Measurements from ENCODE around the gene PPP2R2B.

Gene PPP2R2B

GRCh38 chr5:146794326-146795029, 84.1 kb downstream of the PPP2R2B start:
- Histone ChIP-seq H3K27me3 (ENCODE audit: insufficient read depth, poor library complexity, severe bottlenecking) (no peaks in the 10 kb centered on the region), H3K27ac (replicated peaks) (no peak overlapping the region), H3K4me3 (replicated peaks; ENCODE audit: insufficient read depth, low read length) (no peak overlapping the region)
- TF ChIP-seq, protein P1, sequence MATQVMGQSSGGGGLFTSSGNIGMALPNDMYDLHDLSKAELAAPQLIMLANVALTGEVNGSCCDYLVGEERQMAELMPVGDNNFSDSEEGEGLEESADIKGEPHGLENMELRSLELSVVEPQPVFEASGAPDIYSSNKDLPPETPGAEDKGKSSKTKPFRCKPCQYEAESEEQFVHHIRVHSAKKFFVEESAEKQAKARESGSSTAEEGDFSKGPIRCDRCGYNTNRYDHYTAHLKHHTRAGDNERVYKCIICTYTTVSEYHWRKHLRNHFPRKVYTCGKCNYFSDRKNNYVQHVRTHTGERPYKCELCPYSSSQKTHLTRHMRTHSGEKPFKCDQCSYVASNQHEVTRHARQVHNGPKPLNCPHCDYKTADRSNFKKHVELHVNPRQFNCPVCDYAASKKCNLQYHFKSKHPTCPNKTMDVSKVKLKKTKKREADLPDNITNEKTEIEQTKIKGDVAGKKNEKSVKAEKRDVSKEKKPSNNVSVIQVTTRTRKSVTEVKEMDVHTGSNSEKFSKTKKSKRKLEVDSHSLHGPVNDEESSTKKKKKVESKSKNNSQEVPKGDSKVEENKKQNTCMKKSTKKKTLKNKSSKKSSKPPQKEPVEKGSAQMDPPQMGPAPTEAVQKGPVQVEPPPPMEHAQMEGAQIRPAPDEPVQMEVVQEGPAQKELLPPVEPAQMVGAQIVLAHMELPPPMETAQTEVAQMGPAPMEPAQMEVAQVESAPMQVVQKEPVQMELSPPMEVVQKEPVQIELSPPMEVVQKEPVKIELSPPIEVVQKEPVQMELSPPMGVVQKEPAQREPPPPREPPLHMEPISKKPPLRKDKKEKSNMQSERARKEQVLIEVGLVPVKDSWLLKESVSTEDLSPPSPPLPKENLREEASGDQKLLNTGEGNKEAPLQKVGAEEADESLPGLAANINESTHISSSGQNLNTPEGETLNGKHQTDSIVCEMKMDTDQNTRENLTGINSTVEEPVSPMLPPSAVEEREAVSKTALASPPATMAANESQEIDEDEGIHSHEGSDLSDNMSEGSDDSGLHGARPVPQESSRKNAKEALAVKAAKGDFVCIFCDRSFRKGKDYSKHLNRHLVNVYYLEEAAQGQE (IDR thresholded peaks at IDR 0.05; ENCODE audit: insufficient replicate concordance, low read depth), result no peak
- TF ChIP-seq POLR2AphosphoS5 (IDR thresholded peaks at IDR 0.05; ENCODE audit: low read depth) (no peak), SPI1 (IDR thresholded peaks at IDR 0.05; ENCODE audit: borderline replicate concordance, low read depth) (peak; percentile 30; the same call in 1 of the 2 replicates), GABPA (IDR thresholded peaks at IDR 0.05; ENCODE audit: low read depth) (no peak)
- TF ChIP-seq, protein P2, sequence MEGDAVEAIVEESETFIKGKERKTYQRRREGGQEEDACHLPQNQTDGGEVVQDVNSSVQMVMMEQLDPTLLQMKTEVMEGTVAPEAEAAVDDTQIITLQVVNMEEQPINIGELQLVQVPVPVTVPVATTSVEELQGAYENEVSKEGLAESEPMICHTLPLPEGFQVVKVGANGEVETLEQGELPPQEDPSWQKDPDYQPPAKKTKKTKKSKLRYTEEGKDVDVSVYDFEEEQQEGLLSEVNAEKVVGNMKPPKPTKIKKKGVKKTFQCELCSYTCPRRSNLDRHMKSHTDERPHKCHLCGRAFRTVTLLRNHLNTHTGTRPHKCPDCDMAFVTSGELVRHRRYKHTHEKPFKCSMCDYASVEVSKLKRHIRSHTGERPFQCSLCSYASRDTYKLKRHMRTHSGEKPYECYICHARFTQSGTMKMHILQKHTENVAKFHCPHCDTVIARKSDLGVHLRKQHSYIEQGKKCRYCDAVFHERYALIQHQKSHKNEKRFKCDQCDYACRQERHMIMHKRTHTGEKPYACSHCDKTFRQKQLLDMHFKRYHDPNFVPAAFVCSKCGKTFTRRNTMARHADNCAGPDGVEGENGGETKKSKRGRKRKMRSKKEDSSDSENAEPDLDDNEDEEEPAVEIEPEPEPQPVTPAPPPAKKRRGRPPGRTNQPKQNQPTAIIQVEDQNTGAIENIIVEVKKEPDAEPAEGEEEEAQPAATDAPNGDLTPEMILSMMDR (IDR thresholded peaks at IDR 0.05; ENCODE audit: insufficient read depth, low read length), result no peak
- no peak for DNase-seq (ENCODE audit: low read depth in 1 of 2, low spot score in 1 of 2)

DNA sequence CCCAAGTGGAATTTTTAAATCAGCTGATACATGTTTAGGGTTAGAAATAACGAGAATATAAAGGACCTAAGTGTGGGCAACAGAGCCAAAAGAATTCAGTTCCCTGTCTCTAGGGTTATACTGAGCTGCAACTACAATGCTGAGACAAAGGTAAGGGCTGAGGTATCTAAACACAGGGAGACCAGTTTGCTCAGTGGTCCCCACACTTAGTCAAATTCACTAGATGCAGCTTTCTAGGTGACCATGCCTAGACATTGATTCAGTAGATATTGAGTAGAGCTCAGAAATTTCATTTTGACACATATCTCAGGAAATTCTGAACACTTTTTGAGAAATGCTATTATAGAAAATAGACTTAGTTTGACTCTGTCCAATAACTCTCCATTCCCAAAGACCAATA, 84.8 kb downstream of the PPP2R2B start:
- H3K27me3 ChIP-seq (ENCODE audit: insufficient read depth, poor library complexity, severe bottlenecking), result no peaks in the 10 kb centered on the region
- no peak for DNase-seq (ENCODE audit: low read depth in 1 of 2, low spot score in 1 of 2)
- H3K27ac ChIP-seq (replicated peaks), result no peak overlapping the region
- TF ChIP-seq, protein P1 (IDR thresholded peaks at IDR 0.05; ENCODE audit: insufficient replicate concordance, low read depth), result no peak
- TF ChIP-seq, protein P2 (IDR thresholded peaks at IDR 0.05; ENCODE audit: insufficient read depth, low read length), result no peak
- no peak for TF ChIP-seq SPI1 (IDR thresholded peaks at IDR 0.05; ENCODE audit: borderline replicate concordance, low read depth)
- no peak for TF ChIP-seq GABPA (IDR thresholded peaks at IDR 0.05; ENCODE audit: low read depth)
- TF ChIP-seq POLR2AphosphoS5 (IDR thresholded peaks at IDR 0.05; ENCODE audit: low read depth), result no peak
- no peak overlapping the region for H3K4me3 ChIP-seq (replicated peaks; ENCODE audit: insufficient read depth, low read length)

DNA sequence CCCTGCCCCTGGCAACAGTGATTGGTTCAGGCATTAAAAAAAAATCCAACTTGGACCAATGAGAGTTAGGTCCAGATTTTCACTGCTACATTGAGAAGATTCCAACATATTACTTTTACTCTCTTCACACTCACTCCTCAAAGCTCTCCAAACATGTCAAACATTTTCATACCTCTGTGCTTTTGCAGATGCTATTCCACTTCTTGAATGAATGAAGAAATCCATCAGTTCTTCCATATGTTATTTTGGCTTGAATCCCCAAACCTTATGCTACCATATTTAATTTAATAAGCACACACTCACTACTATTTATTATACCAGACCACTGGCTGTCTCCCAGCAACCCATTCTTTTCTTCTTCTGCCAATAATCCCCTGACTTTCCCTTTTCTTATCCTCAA, 87.1 kb downstream of the PPP2R2B start:
- Histone ChIP-seq H3K27me3 (ENCODE audit: insufficient read depth, poor library complexity, severe bottlenecking) (no peaks in the 10 kb centered on the region), H3K4me3 (replicated peaks; ENCODE audit: insufficient read depth, low read length) (no peak overlapping the region), H3K27ac (replicated peaks) (no peak overlapping the region)
- no peak for DNase-seq (ENCODE audit: low read depth in 1 of 2, low spot score in 1 of 2)
- TF ChIP-seq GABPA (IDR thresholded peaks at IDR 0.05; ENCODE audit: low read depth), result no peak

DNA sequence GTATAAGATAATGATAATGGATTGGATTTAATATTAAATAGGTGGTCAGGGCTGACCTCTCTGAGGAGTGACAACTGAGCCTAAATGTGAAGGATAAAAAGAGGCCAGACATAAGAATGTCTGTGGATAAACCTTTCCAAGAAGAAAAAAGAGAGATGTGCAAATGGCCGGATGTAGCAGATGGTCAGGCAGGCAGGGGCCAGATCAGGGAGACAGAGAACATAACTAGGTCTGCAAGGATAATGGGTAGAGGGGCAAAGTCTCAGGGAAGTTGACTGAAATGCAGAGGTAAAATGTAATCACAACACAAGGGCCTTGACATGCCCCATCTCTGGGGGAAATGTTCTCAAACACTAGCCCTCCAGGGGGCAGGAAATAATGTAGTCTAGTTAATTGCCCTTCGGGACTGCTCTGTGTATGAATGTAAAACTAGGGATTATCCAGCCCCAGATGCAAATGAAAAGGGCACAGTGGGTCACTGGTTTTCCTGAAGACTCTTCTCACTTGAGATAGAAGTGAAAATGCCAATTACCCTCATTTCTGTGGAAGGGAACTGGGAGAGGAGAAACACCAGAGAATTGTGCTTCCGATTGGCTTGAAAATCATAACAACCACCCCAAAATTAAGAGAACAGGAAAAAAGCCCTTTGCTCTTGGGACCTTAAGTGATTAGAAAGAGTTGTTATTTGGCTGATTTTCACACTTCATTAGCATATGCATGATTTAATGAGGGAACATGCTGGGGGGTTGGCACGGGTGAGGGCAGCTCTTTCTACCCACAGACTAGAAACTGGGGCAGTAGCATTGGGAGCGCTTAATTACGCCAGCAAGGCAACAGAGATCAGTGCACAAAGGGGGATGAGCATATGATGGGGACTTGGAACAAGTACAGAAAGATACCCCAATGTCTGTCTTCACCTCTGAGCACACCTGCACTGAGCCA, 88.6 kb downstream of the PPP2R2B start:
- no peak overlapping the region for H3K4me3 ChIP-seq (replicated peaks; ENCODE audit: insufficient read depth, low read length)
- TF ChIP-seq POLR2AphosphoS5 (IDR thresholded peaks at IDR 0.05; ENCODE audit: low read depth) (no peak), SPI1 (IDR thresholded peaks at IDR 0.05; ENCODE audit: borderline replicate concordance, low read depth) (no peak), GABPA (IDR thresholded peaks at IDR 0.05; ENCODE audit: low read depth) (no peak)
- TF ChIP-seq, protein P1 (IDR thresholded peaks at IDR 0.05; ENCODE audit: insufficient replicate concordance, low read depth), result no peak
- TF ChIP-seq, protein P2 (IDR thresholded peaks at IDR 0.05; ENCODE audit: insufficient read depth, low read length), result no peak
- H3K27me3 ChIP-seq (ENCODE audit: insufficient read depth, poor library complexity, severe bottlenecking), result no peaks in the 10 kb centered on the region
- H3K27ac ChIP-seq (replicated peaks), result no peak overlapping the region
- DNase-seq (ENCODE audit: low read depth in 1 of 2, low spot score in 1 of 2), result no peak
